ENCODE measurements around the gene BCR.

BCR gene

GRCh38 chr22:23263651-23264555, 83.6 kb downstream of the BCR start:
- peak; percentile 13 for DNase-seq

DNA sequence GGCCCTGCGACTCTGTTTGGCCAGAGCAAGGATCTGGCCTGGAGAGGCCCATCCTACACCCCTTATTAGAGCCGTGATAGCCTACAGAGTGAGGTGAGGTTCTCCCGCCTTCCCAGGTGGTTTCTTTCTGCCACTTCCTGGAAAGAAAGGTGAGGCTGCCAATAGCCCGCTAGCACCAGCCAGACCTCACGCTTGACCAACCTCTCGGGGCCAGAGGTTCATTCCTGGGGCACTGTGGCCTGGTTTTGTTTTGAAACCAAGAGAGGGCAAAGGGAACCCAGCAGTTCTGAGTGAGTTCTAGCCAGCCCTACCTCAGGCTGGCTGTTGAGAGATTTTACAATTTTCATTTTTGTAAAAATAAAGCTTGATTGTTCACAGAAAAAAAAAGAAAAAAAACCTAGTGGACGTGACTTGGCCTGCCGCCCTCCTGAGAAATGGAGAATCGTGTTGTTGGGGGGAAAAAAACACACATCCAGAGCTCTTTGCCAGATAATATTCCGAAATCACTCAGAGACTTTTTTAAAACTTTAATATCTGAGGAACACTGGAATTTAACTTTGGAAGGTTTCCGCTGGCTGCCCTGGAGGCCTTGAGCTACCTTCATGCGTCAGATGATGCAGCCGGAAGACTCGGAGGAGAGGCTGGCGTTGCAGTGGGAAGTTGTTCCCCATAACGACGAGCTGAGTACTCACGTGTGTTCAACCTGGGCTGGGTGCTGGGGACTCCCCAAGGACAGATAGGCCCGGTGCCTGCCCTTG, 84.5 kb downstream of the BCR start:
- DNase-seq: no peak

- DNase-seq: no peak
Measured at GRCh38 chr22:23265368-23265700, 85.0 kb downstream of the BCR start.

GRCh38 chr22:23266780-23267179, 86.5 kb downstream of the BCR start:
- no peak for DNase-seq

DNA sequence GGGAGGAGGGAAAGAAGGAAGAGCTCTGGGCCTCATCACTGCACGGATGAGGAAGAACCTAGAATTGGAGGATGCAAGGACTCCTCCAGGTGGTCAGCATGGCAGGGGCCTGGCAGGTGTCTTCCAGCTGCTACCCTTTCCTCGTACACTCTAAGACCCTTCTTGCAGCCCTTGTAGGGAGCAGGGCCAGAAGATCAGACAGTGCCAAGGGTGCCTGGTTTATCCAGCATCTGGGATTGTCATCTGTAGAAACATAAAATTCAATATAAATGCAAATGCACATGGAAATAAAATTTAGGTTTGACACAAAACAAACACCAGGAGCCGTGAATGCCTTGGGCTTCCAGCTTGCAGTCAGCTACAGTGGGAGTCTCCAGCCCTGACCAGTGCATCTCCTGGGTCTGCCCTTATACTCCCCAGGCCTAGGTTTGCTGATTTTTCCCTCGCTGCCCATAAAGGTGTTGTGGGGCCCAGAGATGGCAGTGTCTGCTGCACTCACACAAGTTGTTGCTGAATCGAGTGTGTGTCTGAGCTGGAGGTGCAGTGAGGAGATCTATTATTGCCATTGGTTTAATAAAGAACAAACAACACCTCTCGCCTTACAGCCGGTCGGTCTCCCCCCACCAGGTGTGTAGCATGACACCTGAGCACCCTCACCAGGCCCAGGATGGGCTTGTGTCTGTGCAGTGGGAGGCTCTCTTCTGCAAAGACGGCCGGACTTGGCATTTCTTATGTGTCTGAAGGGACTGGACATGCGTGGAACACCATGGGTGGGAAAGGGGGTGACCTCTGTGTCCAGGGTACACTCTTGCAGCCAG, 87.1 kb downstream of the BCR start:
- no peak for DNase-seq

DNA sequence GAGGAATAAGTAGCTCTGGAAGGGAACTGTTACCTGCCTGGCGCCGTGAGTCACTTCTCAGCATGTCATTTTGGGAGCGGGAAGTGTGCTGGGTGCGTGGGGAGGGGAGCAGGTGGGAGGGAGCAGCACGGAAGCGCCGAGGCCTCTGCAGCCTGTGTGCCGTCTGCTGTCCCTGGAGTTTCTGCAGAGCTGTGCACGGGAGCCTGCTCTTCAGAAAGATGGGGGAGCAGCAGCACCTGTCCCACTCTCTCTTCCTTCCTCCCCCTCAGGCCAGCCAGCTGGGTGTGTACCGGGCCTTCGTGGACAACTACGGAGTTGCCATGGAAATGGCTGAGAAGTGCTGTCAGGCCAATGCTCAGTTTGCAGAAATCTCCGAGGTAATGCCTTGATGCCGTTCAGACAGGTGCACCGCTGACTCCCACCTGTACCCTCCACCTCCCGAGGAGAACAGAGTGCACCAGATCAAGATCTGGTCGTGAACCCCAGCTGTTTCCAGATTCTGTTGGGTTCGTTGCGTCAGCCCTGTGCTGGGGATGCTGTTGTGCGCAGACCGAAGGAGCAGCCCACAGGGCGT, 87.9 kb downstream of the BCR start:
- DNase-seq: no peak

DNA sequence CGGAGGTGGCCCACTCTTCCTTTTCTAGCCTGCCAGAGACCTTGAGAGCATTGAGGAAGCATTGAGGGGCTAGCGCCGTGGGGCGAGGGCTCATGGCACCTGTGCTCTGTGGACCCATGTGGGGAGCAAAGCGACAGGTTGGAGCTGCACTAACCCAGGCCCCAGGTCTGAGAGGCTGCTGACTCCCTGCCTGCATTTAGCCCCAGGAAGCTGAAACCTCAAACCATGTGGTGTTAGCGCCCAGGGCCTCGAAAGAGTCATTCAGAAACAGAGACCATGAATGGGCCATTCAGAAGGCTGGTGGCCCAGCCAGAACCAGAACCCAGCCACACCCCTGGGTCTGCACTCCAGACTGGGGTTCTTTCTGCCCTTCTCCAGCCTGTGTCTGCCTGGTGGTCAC, 88.6 kb downstream of the BCR start:
- DNase-seq: no peak

GRCh38 chr22:23269441-23270211, 89.3 kb downstream of the BCR start:
- no peak for DNase-seq

- no peak for DNase-seq
Measured at GRCh38 chr22:23270212-23270733, 90.0 kb downstream of the BCR start.

GRCh38 chr22:23270798-23271596, 90.7 kb downstream of the BCR start:
- no peak for DNase-seq

DNA sequence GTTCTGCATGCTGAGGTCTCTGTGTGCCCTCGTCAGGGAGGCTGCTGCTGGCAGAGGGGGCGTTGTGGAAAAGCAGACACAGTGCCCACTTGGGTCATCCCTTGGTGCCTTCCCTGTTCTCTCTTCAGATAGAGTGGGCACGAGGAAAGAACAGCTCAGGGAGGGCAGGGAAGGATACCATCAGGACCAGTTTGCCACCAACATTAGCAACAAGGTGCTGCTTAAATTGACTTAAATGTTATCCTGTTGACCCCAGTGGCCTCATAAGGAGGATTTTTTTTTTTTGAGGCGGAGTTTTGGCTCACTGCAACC, 91.2 kb downstream of the BCR start:
- no peak for DNase-seq

- no peak for DNase-seq
Measured at GRCh38 chr22:23272371-23272770, 92.1 kb downstream of the BCR start.

- DNase-seq: no peak
Measured at GRCh38 chr22:23272834-23273233, 92.5 kb downstream of the BCR start.

- DNase-seq: no peak
Measured at GRCh38 chr22:23273445-23274145, 93.3 kb downstream of the BCR start.

DNA sequence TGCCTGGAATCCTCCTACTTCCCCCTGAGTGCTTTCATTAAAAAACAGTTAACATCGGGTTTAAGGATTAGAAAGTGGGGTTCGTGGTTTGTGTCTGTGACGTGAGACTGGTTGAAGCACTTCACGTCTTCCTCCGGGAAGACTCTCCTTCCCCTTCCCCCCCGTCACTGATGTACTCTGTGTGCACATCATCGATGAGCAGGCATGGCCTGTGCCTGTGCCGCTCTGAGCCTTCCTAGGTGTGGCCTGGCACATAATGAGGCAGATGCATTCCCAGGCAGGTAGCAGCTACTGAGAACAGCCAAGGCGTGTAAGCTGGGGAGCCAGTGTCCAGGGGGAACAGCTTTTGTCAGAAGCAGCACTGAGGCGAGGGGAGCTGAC, 93.8 kb downstream of the BCR start:
- no peak for DNase-seq

DNA sequence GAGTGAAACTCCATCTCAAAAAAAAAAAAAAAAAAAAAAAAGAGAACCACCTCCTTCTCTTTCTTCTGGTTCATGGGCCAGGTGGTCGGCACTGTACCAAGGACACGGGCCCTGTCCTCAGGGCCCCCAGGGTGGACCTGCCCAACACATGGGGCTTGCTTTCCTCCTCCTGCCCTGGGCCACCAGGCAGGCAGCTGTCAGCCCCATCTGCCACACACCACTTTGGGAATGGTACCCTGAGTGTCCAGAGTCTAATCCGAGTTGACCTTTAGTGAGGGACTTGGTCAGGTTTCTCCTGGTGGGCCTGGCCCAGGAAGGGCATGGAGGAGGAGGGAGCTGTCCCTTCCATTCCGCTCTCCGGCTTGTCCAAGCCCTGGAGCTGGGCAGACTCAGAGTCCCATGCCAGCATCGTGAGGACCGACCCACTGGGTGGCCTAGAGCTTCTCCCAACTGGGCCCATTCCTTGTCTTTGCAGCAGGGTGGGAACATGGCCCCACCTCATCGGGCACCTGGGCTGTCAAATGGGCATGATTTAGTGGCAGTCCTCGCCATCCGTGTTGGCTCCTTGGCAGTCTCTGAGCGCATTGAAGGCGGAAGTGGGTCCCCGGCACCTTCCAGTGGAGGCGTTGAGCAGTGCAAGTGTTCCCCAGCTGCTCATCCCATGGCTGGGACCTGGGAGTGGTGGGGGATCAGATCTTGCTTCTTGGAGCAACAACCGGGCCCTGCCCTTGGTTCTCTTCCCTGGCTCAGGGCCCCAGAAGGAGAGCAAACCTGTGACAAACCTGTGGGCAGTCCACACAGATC, 94.8 kb downstream of the BCR start:
- DNase-seq: no peak

GRCh38 chr22:23275751-23276150, 95.4 kb downstream of the BCR start:
- no peak for DNase-seq

DNA sequence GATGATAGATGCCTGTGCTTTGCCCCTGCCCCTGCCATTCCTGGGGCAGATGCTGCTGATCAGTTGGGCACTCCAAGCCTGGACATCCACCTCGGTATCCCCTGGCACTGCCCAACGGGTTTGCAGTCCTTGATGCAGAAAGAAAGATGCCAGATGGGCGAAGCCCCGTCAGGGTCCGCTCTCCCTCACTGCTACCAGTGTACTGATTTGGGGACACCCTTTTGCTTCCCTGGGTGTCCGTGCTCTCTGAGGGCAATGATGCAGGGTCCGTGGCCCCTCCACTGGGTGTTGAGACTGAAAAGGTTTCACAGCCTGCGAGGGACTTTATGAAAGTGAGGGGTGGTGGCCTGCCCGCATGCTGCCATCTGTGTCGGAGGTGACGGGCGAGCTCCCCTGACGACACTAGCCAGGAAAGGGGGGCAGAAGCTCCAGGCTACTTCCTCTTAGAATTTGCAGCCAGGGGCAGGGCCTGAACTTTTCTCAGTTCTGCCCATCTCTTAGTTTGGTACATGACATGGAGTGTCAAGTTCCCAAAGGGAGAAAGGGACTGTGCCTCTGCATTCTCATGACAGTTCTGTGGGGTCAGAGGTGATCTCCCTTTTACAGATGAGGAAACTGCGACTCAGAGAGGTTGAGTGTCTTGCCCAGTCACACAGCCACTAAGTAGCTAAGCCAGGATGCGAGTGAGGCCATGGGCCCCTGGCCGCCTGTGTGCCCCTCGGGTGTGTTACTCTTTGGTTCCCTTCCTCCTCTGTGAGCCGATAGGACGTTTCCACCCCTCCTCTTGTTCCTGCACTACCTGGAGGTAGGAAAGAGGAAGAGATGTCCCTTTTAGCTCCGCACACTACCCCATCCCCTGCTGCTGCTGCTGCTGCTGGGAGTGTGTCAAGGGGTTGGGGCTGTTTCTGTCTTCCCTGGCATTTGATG, 96.6 kb downstream of the BCR start:
- no peak for DNase-seq

Measured in effector CD4-positive, alpha-beta T cell (primary cell).